DLD1 (cell line): ENCODE measurements around the gene LRCH1.

ENCODE experiments used
- in situ Hi-C: cut with HindIII; loops from 2 replicates; pipeline ENCODE4 v1.10.0; 2017; ENCODE audit warnings: low sequenced_read_pairs

LRCH1 gene

DNA sequence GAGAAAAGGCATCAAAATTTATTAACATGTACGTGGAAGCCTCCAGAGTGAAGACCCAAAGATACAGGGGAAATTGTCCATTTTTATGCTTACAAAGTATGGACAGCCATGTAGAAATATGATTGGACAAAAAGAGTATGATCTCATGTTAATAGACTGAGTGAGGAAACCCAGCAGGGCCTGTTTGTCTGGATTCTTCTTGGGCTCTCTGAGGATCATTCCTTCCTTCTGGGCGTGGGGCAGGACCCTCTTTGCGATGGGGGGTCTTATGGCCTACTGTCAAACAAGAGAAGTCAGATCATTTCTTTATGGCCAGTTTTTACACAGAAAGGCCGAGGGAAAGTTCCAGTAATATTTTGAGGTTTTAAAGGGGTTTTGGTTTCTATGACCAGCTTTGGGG is 133.2 kb downstream of the LRCH1 start:
- in situ Hi-C loops, result no loop called here

GRCh38 chr13:46687810-46688209 is 134.8 kb downstream of the LRCH1 start:
- in situ Hi-C loops, result no loop called here

- in situ Hi-C loops, result no loop called here
Observed at GRCh38 chr13:46688306-46688705, 135.3 kb downstream of the LRCH1 start.

- in situ Hi-C loops, result no loop called here
Observed at GRCh38 chr13:46698014-46698413, 145.0 kb downstream of the LRCH1 start.

GRCh38 chr13:46698910-46699460 is 146.0 kb downstream of the LRCH1 start:
- in situ Hi-C loops, result no loop called here

GRCh38 chr13:46712524-46712923 is 159.6 kb downstream of the LRCH1 start:
- in situ Hi-C loops, result no loop called here

DNA sequence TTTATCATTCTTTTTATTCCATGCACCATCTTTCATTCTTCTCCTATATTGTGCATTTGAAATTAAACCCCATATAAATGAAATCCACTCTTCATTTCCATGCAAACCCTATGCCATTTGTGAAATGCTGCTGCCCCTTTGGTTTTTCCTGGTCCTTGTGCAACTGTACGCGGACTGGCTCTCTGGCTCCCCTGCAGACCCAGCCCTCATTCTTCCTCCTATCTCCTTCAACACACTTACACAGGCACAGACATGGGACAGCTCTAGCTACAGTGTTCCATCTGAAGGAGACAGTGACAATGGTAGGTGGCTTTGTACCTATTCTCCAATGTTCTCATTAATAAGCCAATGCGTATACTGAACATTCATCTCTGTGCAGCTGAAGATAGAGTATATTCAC is 162.4 kb downstream of the LRCH1 start:
- in situ Hi-C loops, result no loop called here

DNA sequence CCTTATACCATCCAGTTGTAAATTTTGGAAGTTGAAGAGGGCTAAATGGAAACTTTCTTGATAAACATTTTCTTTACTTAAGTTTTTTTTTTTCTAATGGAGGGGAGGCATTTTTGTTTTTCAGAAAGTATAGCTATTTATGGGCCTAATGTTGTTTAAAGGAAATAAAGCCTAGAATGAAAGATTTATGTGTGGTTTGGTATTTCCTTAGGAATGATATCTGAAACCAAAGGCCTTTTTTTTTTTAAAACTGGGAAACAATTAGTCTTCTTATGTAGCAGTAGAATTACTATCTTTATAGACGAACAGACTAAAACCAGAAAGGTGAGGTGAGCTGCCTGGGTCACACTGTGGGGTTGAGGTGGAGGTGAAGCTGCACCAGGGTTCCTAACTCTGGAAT is 163.9 kb downstream of the LRCH1 start:
- in situ Hi-C loops, result no loop called here

DNA sequence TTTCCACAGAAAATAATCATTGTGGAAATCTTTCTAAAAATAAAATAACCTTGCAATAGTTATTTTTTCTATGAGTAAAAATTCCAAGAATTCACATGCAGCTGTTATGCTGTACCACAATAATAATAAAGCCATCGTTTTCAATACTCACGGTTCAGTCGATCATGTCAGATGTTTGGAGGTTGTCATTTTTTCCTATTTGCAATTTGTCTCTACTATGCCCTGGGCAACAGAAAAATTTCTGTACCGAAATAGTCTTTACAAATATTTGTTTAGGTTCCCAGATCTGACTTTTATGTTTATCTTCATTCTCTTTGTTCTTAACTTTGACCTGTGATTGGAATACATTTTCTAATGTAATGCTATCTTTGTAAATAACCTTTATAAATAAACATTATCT is 164.3 kb downstream of the LRCH1 start:
- in situ Hi-C loops, result no loop called here

GRCh38 chr13:46717856-46718255 is 164.9 kb downstream of the LRCH1 start:
- in situ Hi-C loops, result no loop called here

DNA sequence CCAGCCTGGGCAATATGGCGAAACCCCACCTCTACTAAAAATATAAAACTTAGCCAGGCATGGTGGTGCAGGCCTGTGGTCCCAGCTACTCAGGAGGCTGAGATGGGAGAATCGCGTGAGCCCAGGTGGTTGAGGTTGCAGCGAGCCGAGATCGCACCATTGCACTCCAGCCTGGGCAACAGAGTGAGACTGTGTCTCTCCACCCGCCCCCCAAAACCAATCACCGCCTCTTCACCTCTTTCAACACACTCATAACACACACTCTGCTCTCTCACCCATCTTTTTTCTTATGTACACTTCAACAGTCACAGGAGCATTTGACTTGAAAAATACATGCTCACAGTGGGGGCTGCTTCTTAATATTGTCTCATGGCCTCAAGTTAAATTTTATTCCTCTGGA is 167.2 kb downstream of the LRCH1 start:
- in situ Hi-C loops, result no loop called here

- in situ Hi-C loops, result no loop called here
Observed at GRCh38 chr13:46721054-46721453, 168.1 kb downstream of the LRCH1 start.

GRCh38 chr13:46726347-46726746 is 173.4 kb downstream of the LRCH1 start:
- in situ Hi-C loops, result no loop called here

- in situ Hi-C loops, result no loop called here
Observed at GRCh38 chr13:46728777-46729176, 175.8 kb downstream of the LRCH1 start.

GRCh38 chr13:46731535-46731934 is 178.6 kb downstream of the LRCH1 start:
- in situ Hi-C loops, result no loop called here

- in situ Hi-C loops, result no loop called here
Observed at GRCh38 chr13:46735425-46735824, 182.5 kb downstream of the LRCH1 start.

DNA sequence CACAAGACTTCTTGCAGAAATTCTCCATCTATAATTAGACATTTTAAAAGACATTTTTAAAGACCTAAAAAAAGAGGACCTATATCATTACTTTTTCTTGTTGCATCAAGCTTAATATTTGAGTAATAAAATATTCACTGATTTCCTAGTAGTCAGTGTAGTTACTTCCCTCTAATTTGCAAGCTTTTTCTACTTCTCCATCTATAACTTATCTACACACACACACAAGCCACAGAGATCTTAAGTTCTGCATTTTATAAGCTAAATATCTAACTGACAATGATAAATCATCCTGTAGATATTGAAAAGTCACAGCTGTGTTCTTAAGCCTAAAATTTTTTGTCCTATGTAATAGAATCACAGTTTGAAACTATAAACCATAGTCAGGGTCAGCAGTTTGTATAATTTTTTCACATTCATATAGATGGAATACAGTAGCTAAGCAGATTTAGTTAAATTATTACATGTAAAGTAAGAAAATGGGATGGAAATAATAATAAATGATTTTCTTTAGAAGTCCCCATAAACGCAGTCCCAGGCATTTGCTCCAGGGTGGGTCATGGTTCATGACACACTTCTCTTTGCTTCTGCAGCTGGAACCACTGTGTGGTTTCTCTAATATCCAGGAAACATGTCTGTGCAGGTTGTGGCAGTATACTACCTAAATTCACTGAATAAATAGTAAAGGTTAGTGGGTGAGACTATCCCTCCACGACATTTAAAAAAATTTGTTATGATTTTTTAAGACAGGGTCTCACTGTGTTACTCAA is 183.8 kb downstream of the LRCH1 start:
- in situ Hi-C loops, result no loop called here

GRCh38 chr13:46738055-46738454 is 185.1 kb downstream of the LRCH1 start:
- in situ Hi-C loops, result no loop called here

DNA sequence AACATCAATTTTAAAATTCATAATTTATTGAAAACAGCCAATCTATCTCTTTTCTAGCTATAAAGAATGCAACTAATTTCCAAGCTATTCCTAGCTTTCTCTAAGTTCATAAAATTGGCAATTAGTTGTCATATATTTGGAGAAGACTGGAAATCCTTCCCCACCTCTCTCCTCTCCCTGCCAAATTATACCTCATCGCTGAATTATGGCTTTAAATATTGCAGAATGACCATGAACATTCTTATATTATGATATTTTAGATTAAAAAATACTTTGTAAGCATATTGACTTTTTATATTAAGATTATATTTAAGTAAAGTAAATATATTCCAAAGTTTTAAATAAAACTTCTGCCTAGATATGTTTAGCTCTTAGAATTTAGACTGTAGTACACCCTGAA is 185.8 kb downstream of the LRCH1 start:
- in situ Hi-C loops, result no loop called here

DNA sequence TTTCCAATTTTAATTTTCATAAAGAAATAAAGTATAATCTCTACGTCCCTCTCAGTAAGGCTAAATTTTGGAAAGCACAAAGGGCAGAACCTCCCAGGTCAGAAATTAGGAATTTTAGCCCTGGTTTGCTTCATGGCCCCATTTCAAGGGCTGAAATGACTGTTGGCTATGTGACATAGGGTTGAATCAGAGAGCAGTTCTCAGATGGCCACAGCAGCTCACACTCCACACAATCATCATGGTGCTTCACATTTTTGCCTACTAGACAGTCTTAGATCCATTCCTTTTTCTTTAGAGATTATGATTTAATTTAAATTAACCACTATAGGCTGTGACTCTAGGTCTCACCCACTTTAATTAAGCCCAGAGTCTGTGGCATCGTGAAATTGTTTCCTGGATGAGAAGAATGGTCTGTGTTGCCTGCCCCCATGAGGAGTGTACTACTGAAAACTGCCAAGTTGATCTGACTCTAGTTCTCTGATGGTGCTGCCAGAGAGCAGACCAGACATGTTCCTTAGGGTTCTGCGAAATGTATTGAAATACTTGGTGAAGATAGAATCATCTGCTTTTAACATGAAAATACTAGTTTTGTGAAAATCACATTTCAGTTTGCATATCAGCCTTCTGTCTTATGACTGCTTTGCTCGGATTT is 186.6 kb downstream of the LRCH1 start:
- in situ Hi-C loops, result no loop called here

DNA sequence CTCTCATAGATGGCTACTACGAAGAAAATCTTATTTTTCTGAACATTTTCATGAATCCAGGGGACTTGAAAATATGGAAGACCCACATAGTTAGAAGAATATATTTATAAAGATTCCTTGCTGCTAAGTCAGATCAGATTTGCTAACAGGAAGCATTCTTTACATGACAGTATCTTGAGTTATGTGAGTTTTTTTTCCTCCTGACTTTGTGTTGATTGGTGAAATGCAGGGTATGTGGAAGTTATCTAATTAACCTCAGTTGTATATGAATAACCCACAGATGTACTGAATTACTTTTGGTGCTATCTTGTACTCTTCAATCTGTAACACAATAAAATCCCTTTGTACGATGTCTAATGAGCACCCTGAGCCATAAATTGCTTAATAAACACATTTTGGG is 190.2 kb downstream of the LRCH1 start:
- in situ Hi-C loops, result no loop called here

DNA sequence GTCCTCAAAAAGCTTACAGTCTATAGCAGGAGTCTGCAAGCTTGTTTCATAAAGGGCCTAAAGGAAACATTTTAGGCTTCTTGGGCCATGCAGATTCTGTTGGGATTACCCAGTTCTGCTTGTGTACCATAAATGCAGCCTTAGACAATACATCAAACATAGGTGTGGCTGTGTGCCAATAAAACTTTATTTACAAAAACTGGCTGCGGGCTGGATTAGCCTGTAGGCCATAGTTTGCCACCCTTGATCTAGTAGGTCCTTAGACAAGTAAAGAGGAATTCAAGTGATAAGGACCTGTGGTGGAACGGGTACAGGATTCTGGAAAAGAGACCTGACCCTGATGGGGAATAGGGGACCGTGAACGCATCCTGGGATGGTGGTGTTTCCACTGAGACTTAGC is 192.1 kb downstream of the LRCH1 start:
- in situ Hi-C loops, result no loop called here
